ENCODE results near the gene SCFD2.

GRCh38 chr4:52864793-52865192 lies 501.1 kb downstream of the SCFD2 start:
- TF ChIP-seq CTCF (IDR thresholded peaks at IDR 0.05; ENCODE audit: insufficient read depth, low read depth, low read length): no peak
- TF ChIP-seq EZH2 (IDR thresholded peaks at IDR 0.05; ENCODE audit: insufficient read depth, low read length): no peak

All from astrocyte (in vitro differentiated cells and primary cell).